ENCODE results near the gene CBX8. TPM values are rescaled to one million over a fixed set of nuclear protein-coding genes. Genes with fewer than 3 reads are reported as not detected.
A peak's percentile ranks its signal among the peaks of the same experiment; 100 is the strongest.

Gene CBX8
- total and polyA plus RNA-seq, 2 of the 13 experiments (the other 11 are each of a cell fraction or from before 2014, with no cell fraction given): 0.34 to 12.6 TPM

GRCh38 chr17:79838522-79839274 is 41.8 kb upstream of the CBX8 start:
- ChIA-PET POLR2A (interaction anchor here (0.6 to 9.7 kb wide), 28 partner anchors 8 to 164 kb away, joined by 3 to 333 read pairs (median 10); partner anchors contain the start of gene CBX8), CTCF (ENCODE audit: low intra/inter-chr PET ratio, low total read pairs) (interaction anchor here (1.1 to 1.5 kb wide), 2 partner anchors 27 to 67 kb away, joined by 3 to 5 read pairs; no protein-coding TSS in a partner anchor)
- no peak for FAIRE-seq
- BruUV-seq (replicated peaks): no TSS peak
- peak overlapping the region; percentile 79 for H3K9ac ChIP-seq (ENCODE audit: insufficient read depth, low read depth, low read length)
- H3K27ac ChIP-seq (ENCODE audit: extremely low read length, insufficient read depth, low read length): peak overlapping the region; percentile 71
- peaks cover 41% of the 10 kb centered on the region for H4K20me1 ChIP-seq (ENCODE audit: insufficient read depth, low read length)
- no peak overlapping the region for H2AFZ ChIP-seq (ENCODE audit: low read length)
- H3K4me3 ChIP-seq (replicated peaks in 1 of 3; ENCODE audit: insufficient read depth in 1 of 3, low read depth in 2 of 3, low read length in 3 of 3): peak overlapping the region; percentile 77 to 100 (median 87)
- peak overlapping the region; percentile 97 for H3K4me2 ChIP-seq (ENCODE audit: low read depth, low read length)
- H3K9me3 ChIP-seq (ENCODE audit: low read length): no peaks in the 10 kb centered on the region
- peaks cover 73% of the 10 kb centered on the region for H3K4me1 ChIP-seq (ENCODE audit: insufficient read depth, low read length)
- H3K27me3 ChIP-seq (ENCODE audit: control insufficient read depth in 1 of 2, insufficient read depth in 2 of 2, low read length in 2 of 2): no peaks in the 10 kb centered on the region; a peak in 1 of 5 replicates
- no peak for DNase-seq (ENCODE audit: low spot score)
- in situ Hi-C loops (cut with HindIII; ENCODE audit: extremely low pct_ligation_motif_present, low pct_unique_long_range_greater_than_20kb) (loop anchor here (5.0 kb wide), 1 partner anchor 154 kb away; no protein-coding TSS in a partner anchor), intact Hi-C loops (cut with micrococcal nuclease; ENCODE audit: unreplicated experiment) (loop anchor here (5.0 to 10.0 kb wide), 3 partner anchors 41 to 94 kb away; partner anchors contain the start of gene CBX8)
- 2% methylated on average over 30 of the region's 67 CpGs for WGBS (ENCODE audit: low lambda C conversion rate)
- peaks cover 39% of the 10 kb centered on the region for H3K79me2 ChIP-seq (ENCODE audit: insufficient read depth, low read length)
- ATAC-seq: peak; percentile 3; the same call in 2 of the 3 replicates
- H3K36me3 ChIP-seq (replicated peaks in 1 of 2; ENCODE audit: control insufficient read depth in 1 of 2, insufficient read depth in 2 of 2, low read length in 2 of 2): peaks cover 11 to 12% of the 10 kb centered on the region in 2 experiments
- TF ChIP-seq, protein P1, sequence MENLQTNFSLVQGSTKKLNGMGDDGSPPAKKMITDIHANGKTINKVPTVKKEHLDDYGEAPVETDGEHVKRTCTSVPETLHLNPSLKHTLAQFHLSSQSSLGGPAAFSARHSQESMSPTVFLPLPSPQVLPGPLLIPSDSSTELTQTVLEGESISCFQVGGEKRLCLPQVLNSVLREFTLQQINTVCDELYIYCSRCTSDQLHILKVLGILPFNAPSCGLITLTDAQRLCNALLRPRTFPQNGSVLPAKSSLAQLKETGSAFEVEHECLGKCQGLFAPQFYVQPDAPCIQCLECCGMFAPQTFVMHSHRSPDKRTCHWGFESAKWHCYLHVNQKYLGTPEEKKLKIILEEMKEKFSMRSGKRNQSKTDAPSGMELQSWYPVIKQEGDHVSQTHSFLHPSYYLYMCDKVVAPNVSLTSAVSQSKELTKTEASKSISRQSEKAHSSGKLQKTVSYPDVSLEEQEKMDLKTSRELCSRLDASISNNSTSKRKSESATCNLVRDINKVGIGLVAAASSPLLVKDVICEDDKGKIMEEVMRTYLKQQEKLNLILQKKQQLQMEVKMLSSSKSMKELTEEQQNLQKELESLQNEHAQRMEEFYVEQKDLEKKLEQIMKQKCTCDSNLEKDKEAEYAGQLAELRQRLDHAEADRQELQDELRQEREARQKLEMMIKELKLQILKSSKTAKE (CRISPR knock-in tag; IDR thresholded peaks at IDR 0.05; ENCODE audit: borderline replicate concordance): no peak
- 0 out of 2 replicates have a peak, but pooled peaks have one; percentile 23 for TF ChIP-seq HIVEP1 (CRISPR knock-in tag; IDR thresholded peaks at IDR 0.05)
- no peak for TF ChIP-seq HNRNPH1 (optimal IDR thresholded peaks at IDR 0.05; ENCODE audit: low read depth, low read length)
- TF ChIP-seq ATF7-NPFF (CRISPR knock-in tag; IDR thresholded peaks at IDR 0.05; ENCODE audit: low read depth): 0 out of 2 replicates have a peak, but pooled peaks have one; percentile 16
- no peak for TF ChIP-seq ZNF747 (CRISPR knock-in tag; IDR thresholded peaks at IDR 0.05; ENCODE audit: borderline replicate concordance)
- no peak for TF ChIP-seq ZSCAN30 (CRISPR knock-in tag; IDR thresholded peaks at IDR 0.05)
- TF ChIP-seq ZNF800 (CRISPR knock-in tag; IDR thresholded peaks at IDR 0.05): peak; percentile 37; the same call in 1 of the 2 replicates
- TF ChIP-seq ZNF383 (CRISPR knock-in tag; IDR thresholded peaks at IDR 0.05; ENCODE audit: borderline replicate concordance): no peak
- peak; percentile 76 for TF ChIP-seq YY1 (IDR thresholded peaks at IDR 0.05; ENCODE audit: insufficient read depth, insufficient replicate concordance, low read depth, low read length)
- no peak for TF ChIP-seq KAT7 (CRISPR knock-in tag; IDR thresholded peaks at IDR 0.05; ENCODE audit: borderline replicate concordance)
- peak; percentile 12 for TF ChIP-seq AGO1 (IDR thresholded peaks at IDR 0.05; ENCODE audit: low read depth, low read length, poor library complexity, severe bottlenecking)
- 0 out of 3 replicates have a peak, but pooled peaks have one; percentile 11 for TF ChIP-seq MXI1 (IDR thresholded peaks at IDR 0.05; ENCODE audit: borderline replicate concordance, low read depth, low read length)
- 0 out of 2 replicates have a peak, but pooled peaks have one; percentile 22 for TF ChIP-seq ZNF672 (CRISPR knock-in tag; IDR thresholded peaks at IDR 0.05)
- TF ChIP-seq ZNF563 (CRISPR knock-in tag; IDR thresholded peaks at IDR 0.05): 0 out of 2 replicates have a peak, but pooled peaks have one; percentile 18
- TF ChIP-seq ATRX (CRISPR knock-in tag; IDR thresholded peaks at IDR 0.05; ENCODE audit: borderline replicate concordance): no peak
- peak; percentile 32; the same call in 1 of the 2 replicates for TF ChIP-seq SAP130 (CRISPR knock-in tag; IDR thresholded peaks at IDR 0.05; ENCODE audit: low read depth)
- TF ChIP-seq PHF20 (CRISPR knock-in tag; IDR thresholded peaks at IDR 0.05): no peak

Measured in HepG2 (cell line).